ENCODE results near the gene ASGR2. TPM values are rescaled to one million over a fixed set of nuclear protein-coding genes. Genes with fewer than 3 reads are reported as not detected.

The ASGR2 gene
- total and polyA plus RNA-seq, 12 donors: 0.14 to 1.4 (median 0.61) TPM; not detected in 4

- TF ChIP-seq CTCF (IDR thresholded peaks at IDR 0.05) (no peak), POLR2A (IDR thresholded peaks at IDR 0.05) (no peak)
These were observed 30.5 kb downstream of the ASGR2 start for GRCh38 chr17:7084088-7084487.

GRCh38 chr17:7083592-7083991 lies 31.0 kb downstream of the ASGR2 start:
- DNase-seq: no peak
- intact Hi-C loops (cut with DNase I): no loop called here
- no peak overlapping the region for H3K27ac ChIP-seq
- TF ChIP-seq CTCF (IDR thresholded peaks at IDR 0.05) (no peak), POLR2A (IDR thresholded peaks at IDR 0.05) (no peak)
- no peaks in the 10 kb centered on the region for H3K27me3 ChIP-seq
- no peaks in the 10 kb centered on the region for H3K9me3 ChIP-seq (replicated peaks in 1 of 3)
- H3K4me3 ChIP-seq: no peak overlapping the region
- H3K36me3 ChIP-seq (replicated peaks in 1 of 2): no peaks in the 10 kb centered on the region
- WGBS, 4 donors: 58 to 75% (median 69%) methylated on average over 4 of the region's 4 CpGs
- no peaks in the 10 kb centered on the region for H3K4me1 ChIP-seq (replicated peaks in 1 of 2)

More at GRCh38 chr17:7084088-7084487, 30.5 kb downstream of the ASGR2 start:
- Histone ChIP-seq H3K4me3 (no peak overlapping the region), H3K27ac (no peak overlapping the region), H3K4me1 (replicated peaks in 1 of 2) (no peaks in the 10 kb centered on the region), H3K27me3 (no peaks in the 10 kb centered on the region), H3K36me3 (replicated peaks in 1 of 2) (no peaks in the 10 kb centered on the region), H3K9me3 (replicated peaks in 1 of 3) (no peaks in the 10 kb centered on the region)
- WGBS, 4 donors: 34 to 37% (median 35%) methylated on average over 7 of the region's 7 CpGs
- DNase-seq: peak in 1 of 7 donors; percentile 22
- intact Hi-C loops (cut with DNase I): no loop called here

GRCh38 chr17:7081341-7082062 lies 33.1 kb downstream of the ASGR2 start:
- 76 to 85% (median 81%) methylated on average over 16 of the region's 16 CpGs for WGBS, 4 donors
- intact Hi-C loops (cut with DNase I): no loop called here
- DNase-seq: no peak

DNA sequence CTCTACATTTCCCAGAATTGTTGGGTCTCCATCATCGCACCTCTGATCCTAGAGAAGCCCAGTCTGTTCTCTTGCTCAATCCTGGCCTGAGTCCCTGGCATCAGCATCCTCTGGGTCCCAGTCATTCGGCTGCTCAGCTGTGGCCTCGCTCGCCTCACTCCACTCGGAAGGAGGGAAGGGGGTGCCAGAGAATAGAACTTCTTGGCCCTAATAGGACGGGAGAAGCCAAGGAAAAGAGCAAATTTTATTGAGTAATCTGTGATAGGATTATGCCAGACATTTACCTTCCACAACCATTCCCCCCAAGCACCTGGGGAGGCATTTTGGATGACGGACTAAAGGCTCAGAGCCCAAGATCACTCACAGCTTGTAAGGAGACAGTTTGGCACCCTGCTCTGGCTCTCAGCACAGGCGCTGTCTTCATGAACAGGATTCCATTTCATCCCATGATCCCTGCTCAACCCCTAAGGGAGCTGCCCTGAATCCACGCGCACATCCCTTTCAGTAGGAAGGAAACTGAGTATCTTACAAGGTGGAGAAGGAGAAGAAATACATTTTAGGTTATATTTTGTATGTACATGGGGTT lies 34.1 kb downstream of the ASGR2 start:
- WGBS, 4 donors: 62 to 82% (median 75%) methylated on average over 9 to 10 of the region's 10 CpGs
- no peaks in the 10 kb centered on the region for H3K9me3 ChIP-seq (replicated peaks in 1 of 3)

More at GRCh38 chr17:7081341-7082062, 33.1 kb downstream of the ASGR2 start:
- H3K36me3 ChIP-seq (replicated peaks in 1 of 2): no peaks in the 10 kb centered on the region
- no peak overlapping the region for H3K4me3 ChIP-seq
- H3K4me1 ChIP-seq (replicated peaks in 1 of 2): no peaks in the 10 kb centered on the region
- H3K27me3 ChIP-seq: no peaks in the 10 kb centered on the region
- TF ChIP-seq POLR2A (IDR thresholded peaks at IDR 0.05) (no peak), CTCF (IDR thresholded peaks at IDR 0.05) (no peak)
- H3K9me3 ChIP-seq (replicated peaks in 1 of 3): no peaks in the 10 kb centered on the region
- H3K27ac ChIP-seq: no peak overlapping the region

More for the DNA sequence above, 34.1 kb downstream of the ASGR2 start:
- H3K36me3 ChIP-seq (replicated peaks in 1 of 2): no peaks in the 10 kb centered on the region
- intact Hi-C loops (cut with DNase I): no loop called here
- TF ChIP-seq CTCF (IDR thresholded peaks at IDR 0.05) (no peak), POLR2A (IDR thresholded peaks at IDR 0.05) (no peak)
- H3K4me3 ChIP-seq: no peak overlapping the region
- H3K27me3 ChIP-seq: no peaks in the 10 kb centered on the region
- H3K4me1 ChIP-seq (replicated peaks in 1 of 2): no peaks in the 10 kb centered on the region
- no peak overlapping the region for H3K27ac ChIP-seq
- no peak for DNase-seq

Measured in adrenal gland (tissue), 12 donors.